ENCODE measurements around the gene CIT.

CIT gene

DNA sequence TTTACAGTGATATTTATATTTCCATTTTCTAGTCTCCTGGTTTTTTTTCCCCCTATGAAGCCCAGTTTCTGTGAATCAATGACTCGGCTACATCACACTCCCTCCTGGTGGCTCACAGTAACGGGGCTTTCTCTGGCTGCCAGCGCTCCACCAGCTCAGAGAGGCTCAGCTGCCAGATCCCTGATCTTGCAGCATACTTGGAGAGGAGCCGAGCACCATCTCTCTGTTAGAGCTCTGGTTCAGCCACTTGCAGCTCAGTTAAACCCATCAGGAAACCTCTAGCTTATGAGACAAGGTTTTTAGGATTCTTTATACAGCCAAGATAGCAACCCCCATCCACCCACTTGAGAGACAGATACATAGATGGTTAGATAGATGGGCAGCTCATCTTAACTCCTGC, 74.6 kb downstream of the CIT start:
- POLR2A ChIA-PET (ENCODE audit: low non-redundant PET), result no interaction called here
- DNase-seq (ENCODE audit: low spot score), result no peak
- CTCF ChIA-PET, result interaction anchor here (0.6 kb wide), 1 partner anchor 121 kb away, joined by 3 read pairs; no protein-coding TSS in a partner anchor
- no peak overlapping the region for H3K27ac ChIP-seq
- TF ChIP-seq, protein P1, sequence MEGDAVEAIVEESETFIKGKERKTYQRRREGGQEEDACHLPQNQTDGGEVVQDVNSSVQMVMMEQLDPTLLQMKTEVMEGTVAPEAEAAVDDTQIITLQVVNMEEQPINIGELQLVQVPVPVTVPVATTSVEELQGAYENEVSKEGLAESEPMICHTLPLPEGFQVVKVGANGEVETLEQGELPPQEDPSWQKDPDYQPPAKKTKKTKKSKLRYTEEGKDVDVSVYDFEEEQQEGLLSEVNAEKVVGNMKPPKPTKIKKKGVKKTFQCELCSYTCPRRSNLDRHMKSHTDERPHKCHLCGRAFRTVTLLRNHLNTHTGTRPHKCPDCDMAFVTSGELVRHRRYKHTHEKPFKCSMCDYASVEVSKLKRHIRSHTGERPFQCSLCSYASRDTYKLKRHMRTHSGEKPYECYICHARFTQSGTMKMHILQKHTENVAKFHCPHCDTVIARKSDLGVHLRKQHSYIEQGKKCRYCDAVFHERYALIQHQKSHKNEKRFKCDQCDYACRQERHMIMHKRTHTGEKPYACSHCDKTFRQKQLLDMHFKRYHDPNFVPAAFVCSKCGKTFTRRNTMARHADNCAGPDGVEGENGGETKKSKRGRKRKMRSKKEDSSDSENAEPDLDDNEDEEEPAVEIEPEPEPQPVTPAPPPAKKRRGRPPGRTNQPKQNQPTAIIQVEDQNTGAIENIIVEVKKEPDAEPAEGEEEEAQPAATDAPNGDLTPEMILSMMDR (conservative IDR thresholded peaks at IDR 0.05; ENCODE audit: low read depth), result no peak

DNA sequence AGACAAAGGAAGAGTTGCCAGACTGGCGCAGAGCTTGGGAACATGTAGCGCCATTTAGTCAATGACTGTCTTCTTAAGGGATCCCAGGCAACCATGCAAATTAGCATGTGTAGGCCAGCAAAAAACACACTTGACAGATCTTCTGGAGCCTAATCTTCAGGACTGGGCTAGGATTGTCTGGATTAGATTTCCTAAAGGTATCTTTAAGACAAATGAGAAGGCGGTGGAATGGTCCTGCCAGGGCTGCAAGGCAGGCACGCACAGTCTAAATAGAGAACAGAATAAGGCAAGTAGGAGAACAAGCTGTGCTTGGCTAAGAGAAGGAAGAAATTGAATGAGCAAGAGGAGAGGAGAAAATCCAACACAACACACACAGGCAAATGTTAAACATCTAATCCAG, 80.0 kb downstream of the CIT start:
- DNase-seq (ENCODE audit: low spot score), result no peak
- TF ChIP-seq, protein P1 (conservative IDR thresholded peaks at IDR 0.05; ENCODE audit: low read depth), result no peak
- CTCF ChIA-PET, result no interaction called here
- POLR2A ChIA-PET (ENCODE audit: low non-redundant PET), result no interaction called here
- no peak overlapping the region for H3K27ac ChIP-seq

- TF ChIP-seq, protein P1 (conservative IDR thresholded peaks at IDR 0.05; ENCODE audit: low read depth), result no peak
- CTCF ChIA-PET, result no interaction called here
- no peak for DNase-seq (ENCODE audit: low spot score)
- no peak overlapping the region for H3K27ac ChIP-seq
- POLR2A ChIA-PET (ENCODE audit: low non-redundant PET), result no interaction called here
These were observed 80.8 kb downstream of the CIT start for GRCh38 chr12:119796292-119796691.

DNA sequence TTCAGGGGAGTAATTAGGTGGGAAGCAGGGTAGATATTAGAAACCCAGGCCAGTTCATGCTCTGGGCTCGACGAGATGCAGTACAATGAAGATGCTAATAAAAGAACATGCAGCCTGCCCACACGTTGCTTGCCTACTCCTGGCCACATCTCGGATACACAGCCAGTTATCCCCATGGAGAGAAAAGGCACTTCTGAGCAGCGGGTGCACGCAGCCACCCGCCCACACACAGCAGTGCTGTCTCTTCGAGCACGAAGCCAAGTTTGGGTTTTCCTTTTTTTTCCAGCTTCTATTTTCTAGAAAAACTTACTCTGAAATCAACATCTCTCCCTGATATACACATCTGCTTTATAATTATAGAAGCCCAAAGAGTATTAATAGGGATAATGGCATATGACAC, 85.7 kb downstream of the CIT start:
- H3K27ac ChIP-seq, result no peak overlapping the region
- ChIA-PET POLR2A (ENCODE audit: low non-redundant PET) (no interaction called here), CTCF (interaction anchor here (1.0 kb wide), 1 partner anchor 11 kb away, joined by 3 read pairs; no protein-coding TSS in a partner anchor)

DNA sequence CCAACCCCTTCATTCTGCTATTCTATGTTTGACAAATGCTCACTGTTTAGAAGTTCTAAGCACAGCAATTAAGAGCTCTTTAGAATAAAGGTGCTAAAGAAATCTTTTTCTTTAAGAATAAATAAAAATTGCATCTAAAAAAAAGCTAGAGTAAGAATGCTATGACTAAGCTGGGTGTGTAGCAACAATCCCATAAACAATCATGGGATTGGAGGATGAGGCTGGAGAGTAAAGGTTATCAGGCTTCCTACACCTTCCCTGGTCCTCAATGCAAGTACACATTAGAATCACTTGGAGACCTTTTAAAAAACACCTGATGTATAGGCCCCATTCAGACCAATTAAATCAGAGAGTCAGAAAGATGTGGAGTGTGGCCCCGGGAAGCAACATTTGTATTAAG, 88.3 kb downstream of the CIT start:
- DNase-seq (ENCODE audit: low spot score), result no peak
- no peak overlapping the region for H3K27ac ChIP-seq
- ChIA-PET POLR2A (ENCODE audit: low non-redundant PET) (no interaction called here), CTCF (no interaction called here)
- TF ChIP-seq, protein P1 (conservative IDR thresholded peaks at IDR 0.05; ENCODE audit: low read depth), result no peak

More for the DNA sequence above, 85.7 kb downstream of the CIT start:
- DNase-seq (ENCODE audit: low spot score), result no peak
- TF ChIP-seq, protein P1 (conservative IDR thresholded peaks at IDR 0.05; ENCODE audit: low read depth), result no peak

DNA sequence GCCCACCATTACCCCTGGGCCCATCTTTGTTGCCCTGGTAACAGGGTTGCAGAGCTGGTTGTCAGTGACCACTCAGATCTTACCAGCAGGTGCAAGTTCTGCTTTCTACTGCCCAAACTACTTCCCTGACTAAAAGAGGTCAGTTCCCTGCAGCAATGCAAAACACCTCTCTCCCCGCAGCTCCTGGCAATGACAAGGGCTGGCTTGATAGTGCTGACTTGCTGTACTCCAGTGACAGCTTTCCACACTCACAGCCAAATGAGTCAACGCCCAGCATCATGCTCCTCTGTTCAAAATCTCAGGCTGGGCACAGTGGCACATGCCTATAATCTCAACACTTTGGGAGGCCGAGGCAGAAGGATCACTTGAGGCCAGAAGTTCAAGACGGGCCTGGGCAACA, 90.6 kb downstream of the CIT start:
- POLR2A ChIA-PET (ENCODE audit: low non-redundant PET), result no interaction called here

More for the DNA sequence above, 90.6 kb downstream of the CIT start:
- no peak overlapping the region for H3K27ac ChIP-seq
- CTCF ChIA-PET, result no interaction called here
- TF ChIP-seq, protein P1 (conservative IDR thresholded peaks at IDR 0.05; ENCODE audit: low read depth), result no peak
- no peak for DNase-seq (ENCODE audit: low spot score)
